ENCODE measurements around the gene DUOX2. TPM values are rescaled to one million over a fixed set of nuclear protein-coding genes. Genes with fewer than 3 reads are reported as not detected.

Gene DUOX2
- total RNA-seq, 2 donors from 2014 or later = 0.11 to 0.13 TPM

GRCh38 chr15:45156744-45157455, 42.9 kb upstream of the DUOX2 start:
- 73 to 87% methylated on average over 2 to 7 of the region's 7 CpGs for WGBS, 2 experiments (ENCODE audit: insufficient coverage in 1 of 2, insufficient read length in 1 of 2)
- no peak overlapping the region for H3K4me3 ChIP-seq (ENCODE audit: low read length)

GRCh38 chr15:45155739-45156138, 41.8 kb upstream of the DUOX2 start:
- Histone ChIP-seq H3K4me3 (ENCODE audit: low read length) (no peak overlapping the region), H3K9me3 (ENCODE audit: control insufficient read depth, low read length) (no peaks in the 10 kb centered on the region), H3K36me3 (ENCODE audit: control insufficient read depth, insufficient read depth, low read length) (no peaks in the 10 kb centered on the region), H3K9ac (ENCODE audit: extremely low read depth, low read length, poor library complexity, severe bottlenecking) (no peak overlapping the region), H3K27ac (ENCODE audit: low read depth, low read length) (no peak overlapping the region), H3K27me3 (ENCODE audit: control insufficient read depth, insufficient read depth, low read length, poor library complexity, severe bottlenecking) (no peaks in the 10 kb centered on the region), H3K4me1 (ENCODE audit: control insufficient read depth, insufficient read depth, low read length) (no peaks in the 10 kb centered on the region)
- H3K4me1 Mint-ChIP-seq = peaks cover 10% of the 10 kb centered on the region
- no peak overlapping the region for H3K4me3 Mint-ChIP-seq
- H3K9me3 Mint-ChIP-seq = no peaks in the 10 kb centered on the region
- TF ChIP-seq CTCF (conservative IDR thresholded peaks at IDR 0.05) = no peak
- WGBS, 2 experiments (ENCODE audit: insufficient coverage in 1 of 2, insufficient read length in 1 of 2) = 95 to 97% methylated on average over 3 to 8 of the region's 8 CpGs
- H3K27me3 Mint-ChIP-seq (ENCODE audit: insufficient read depth) = peaks cover 11% of the 10 kb centered on the region
- no peak overlapping the region for H3K27ac Mint-ChIP-seq
- DNase-seq = no peak
- peaks cover 3% of the 10 kb centered on the region for H3K36me3 Mint-ChIP-seq (ENCODE audit: low read depth)

More at GRCh38 chr15:45156744-45157455, 42.9 kb upstream of the DUOX2 start:
- no peaks in the 10 kb centered on the region for H3K27me3 ChIP-seq (ENCODE audit: control insufficient read depth, insufficient read depth, low read length, poor library complexity, severe bottlenecking)
- Mint-ChIP-seq H3K4me1 (peaks cover 10% of the 10 kb centered on the region), H3K27ac (no peak overlapping the region), H3K4me3 (no peak overlapping the region), H3K9me3 (no peaks in the 10 kb centered on the region), H3K27me3 (ENCODE audit: insufficient read depth) (peaks cover 9% of the 10 kb centered on the region), H3K36me3 (ENCODE audit: low read depth) (peaks cover 3% of the 10 kb centered on the region)
- no peak for TF ChIP-seq CTCF (conservative IDR thresholded peaks at IDR 0.05)
- no peak for DNase-seq
- H3K9ac ChIP-seq (ENCODE audit: extremely low read depth, low read length, poor library complexity, severe bottlenecking) = no peak overlapping the region
- H3K27ac ChIP-seq (ENCODE audit: low read depth, low read length) = no peak overlapping the region
- no peaks in the 10 kb centered on the region for H3K36me3 ChIP-seq (ENCODE audit: control insufficient read depth, insufficient read depth, low read length)
- H3K9me3 ChIP-seq (ENCODE audit: control insufficient read depth, low read length) = no peaks in the 10 kb centered on the region
- H3K4me1 ChIP-seq (ENCODE audit: control insufficient read depth, insufficient read depth, low read length) = no peaks in the 10 kb centered on the region

GRCh38 chr15:45151998-45152828, 38.2 kb upstream of the DUOX2 start:
- no peak overlapping the region for H3K27ac Mint-ChIP-seq
- 95 to 99% methylated on average over 26 to 36 of the region's 36 CpGs for whole genome bisulfite sequencing, 2 experiments (ENCODE audit: insufficient coverage in 1 of 2, insufficient read length in 1 of 2)
- no peak overlapping the region for H3K27ac ChIP-seq (ENCODE audit: low read depth, low read length)
- no peaks in the 10 kb centered on the region for H3K9me3 ChIP-seq (ENCODE audit: control insufficient read depth, low read length)
- peaks cover 12% of the 10 kb centered on the region for H3K27me3 Mint-ChIP-seq (ENCODE audit: insufficient read depth)
- no peaks in the 10 kb centered on the region for H3K27me3 ChIP-seq (ENCODE audit: control insufficient read depth, insufficient read depth, low read length, poor library complexity, severe bottlenecking)
- H3K4me3 ChIP-seq (ENCODE audit: low read length) = no peak overlapping the region
- H3K9me3 Mint-ChIP-seq = no peaks in the 10 kb centered on the region
- peaks cover 2% of the 10 kb centered on the region for H3K4me1 ChIP-seq (ENCODE audit: control insufficient read depth, insufficient read depth, low read length)
- no peaks in the 10 kb centered on the region for H3K36me3 ChIP-seq (ENCODE audit: control insufficient read depth, insufficient read depth, low read length)
- TF ChIP-seq CTCF (conservative IDR thresholded peaks at IDR 0.05) = no peak
- H3K4me3 Mint-ChIP-seq = no peak overlapping the region
- no peak overlapping the region for H3K9ac ChIP-seq (ENCODE audit: extremely low read depth, low read length, poor library complexity, severe bottlenecking)
- H3K4me1 Mint-ChIP-seq = peaks cover 11% of the 10 kb centered on the region
- H3K36me3 Mint-ChIP-seq (ENCODE audit: low read depth) = peaks cover 3% of the 10 kb centered on the region
- DNase-seq = no peak
